Dermis blood vessel endothelial cell (primary cell): Measurements from ENCODE around the gene LGALS4. TPM values are rescaled to one million over a fixed set of nuclear protein-coding genes. Genes with fewer than 3 reads are reported as not detected.
"Not testable (repeated sequence)": the region's sequence is repeated elsewhere in the genome, so short reads cannot be mapped to it uniquely, and the experiment has no call there.

ENCODE experiments used
- DNase-seq: peaks from one replicate; pipeline ENCODE4 v3.0.0; 2010
- total RNA-seq: library from RNA; depleted of rRNA; stranded (reverse); fragments of >200 nt; gene quantifications from 2 replicates; pipeline ENCODE4 v1.2.3, GENCODE V29; 2014

The LGALS4 gene
- total RNA-seq, result not detected in 2 replicates

DNA sequence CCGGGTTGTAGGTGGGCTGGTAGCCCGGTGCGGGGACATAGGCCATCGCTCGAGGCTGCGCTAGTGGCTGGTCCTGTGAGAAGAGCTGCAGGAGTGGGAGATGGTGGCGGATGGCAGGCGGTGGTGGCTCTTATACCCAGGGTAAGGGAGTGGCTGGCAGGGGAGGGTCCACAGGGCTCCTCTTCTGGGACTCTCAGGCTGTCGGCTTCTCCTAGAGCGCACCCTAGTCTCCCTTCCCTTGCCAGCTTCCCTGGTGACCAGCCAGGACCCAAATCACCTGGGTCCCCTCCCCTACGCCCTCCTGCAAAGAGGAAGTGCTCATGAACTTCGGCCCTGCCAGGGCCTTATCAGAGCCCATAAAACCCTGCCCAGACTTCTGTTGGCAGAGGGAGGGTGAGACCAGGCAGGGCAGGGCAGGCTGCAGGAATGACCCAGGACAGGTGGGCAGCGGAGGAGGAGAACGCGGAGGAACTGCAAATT, at the start of gene LGALS4:
TSS of gene LGALS4 (minus strand) at position 105 of the 480 bp plus-strand sequence. CDS start at position 46, 59 bp downstream.
- no peak for DNase-seq

DNA sequence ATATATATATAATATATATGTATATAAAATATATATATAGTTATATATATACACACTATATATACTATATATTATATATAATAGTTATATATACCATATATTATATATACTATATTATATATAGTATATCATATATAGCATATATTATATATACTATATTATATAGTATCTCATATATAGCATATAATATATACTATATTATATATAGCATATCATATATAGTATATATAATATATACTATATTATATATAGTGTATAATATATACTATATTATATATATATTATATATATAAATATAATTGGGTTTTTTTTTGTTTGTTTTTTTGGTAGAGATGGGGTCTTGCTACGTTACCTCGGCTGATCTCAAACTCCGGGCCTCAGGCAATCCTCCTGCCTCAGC, 48.6 kb upstream of the LGALS4 start:
- no peak for DNase-seq

- not testable (repeated sequence) for DNase-seq
Observed at GRCh38 chr19:38859631-38860204, 47.0 kb upstream of the LGALS4 start.

GRCh38 chr19:38856813-38857212, 44.1 kb upstream of the LGALS4 start:
- DNase-seq, result no peak

DNA sequence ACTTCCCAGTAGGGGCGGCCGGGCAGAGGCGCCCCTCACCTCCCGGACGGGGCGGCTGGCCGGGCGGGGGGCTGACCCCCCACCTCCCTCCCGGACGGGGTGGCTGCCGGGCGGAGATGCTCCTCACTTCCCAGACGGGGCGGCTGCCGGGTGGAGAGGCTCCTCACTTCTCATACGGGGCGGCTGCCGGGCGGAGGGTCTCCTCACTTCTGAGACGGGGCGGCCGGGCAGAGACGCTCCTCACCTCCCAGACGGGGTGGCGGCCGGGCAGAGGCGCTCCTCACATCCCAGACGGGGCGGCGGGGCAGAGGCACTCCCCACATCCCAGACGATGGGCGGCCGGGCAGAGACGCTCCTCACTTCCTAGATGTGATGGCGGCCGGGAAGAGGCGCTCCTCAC, 43.0 kb upstream of the LGALS4 start:
- DNase-seq, result not testable (repeated sequence)

- not testable (repeated sequence) for DNase-seq
Observed at GRCh38 chr19:38854961-38855360, 42.2 kb upstream of the LGALS4 start.

- no peak for DNase-seq
Observed at GRCh38 chr19:38853214-38853613, 40.5 kb upstream of the LGALS4 start.

DNA sequence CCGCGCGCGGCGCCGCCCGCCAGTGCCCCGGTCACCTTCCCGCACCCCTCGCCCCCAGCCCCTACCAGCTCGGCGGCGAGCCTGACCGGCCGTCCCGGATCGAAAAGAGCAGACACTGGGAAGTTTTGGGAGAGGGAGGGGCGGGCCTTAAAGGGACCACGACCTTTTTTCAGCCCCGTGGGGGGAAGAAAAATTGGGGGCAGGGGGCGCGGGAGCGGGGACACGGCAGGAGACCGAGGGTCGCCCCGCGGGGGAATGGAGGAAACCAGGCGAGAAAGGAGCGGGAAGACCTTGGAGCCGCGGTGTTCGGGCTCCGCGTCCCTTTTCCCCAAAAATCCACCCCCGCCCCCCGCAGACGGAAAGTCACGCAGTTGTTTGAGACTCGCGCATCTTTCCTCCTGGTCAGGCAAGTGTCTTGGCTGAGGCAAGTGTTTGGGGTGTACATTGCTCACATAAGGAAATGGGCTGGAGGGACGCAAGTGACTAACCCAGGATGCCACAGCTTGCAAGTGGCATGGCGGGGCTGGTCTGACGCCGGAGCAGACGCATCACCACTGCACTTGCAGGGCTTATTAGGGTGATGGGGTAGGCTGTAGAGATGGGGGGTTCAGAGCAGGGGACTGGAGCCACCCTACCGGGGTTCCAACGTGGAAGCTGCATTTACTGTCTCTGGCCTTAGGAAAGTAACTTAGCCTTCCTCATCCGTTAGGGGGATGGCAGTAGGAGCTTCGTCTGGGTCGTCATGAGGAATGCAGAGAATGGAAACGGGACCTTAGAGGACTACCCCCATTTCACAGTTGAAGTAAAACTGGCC, 39.7 kb upstream of the LGALS4 start:
- DNase-seq, result peak; percentile 62

- peak; percentile 94 for DNase-seq
Observed at GRCh38 chr19:38851622-38852230, 39.0 kb upstream of the LGALS4 start.

DNA sequence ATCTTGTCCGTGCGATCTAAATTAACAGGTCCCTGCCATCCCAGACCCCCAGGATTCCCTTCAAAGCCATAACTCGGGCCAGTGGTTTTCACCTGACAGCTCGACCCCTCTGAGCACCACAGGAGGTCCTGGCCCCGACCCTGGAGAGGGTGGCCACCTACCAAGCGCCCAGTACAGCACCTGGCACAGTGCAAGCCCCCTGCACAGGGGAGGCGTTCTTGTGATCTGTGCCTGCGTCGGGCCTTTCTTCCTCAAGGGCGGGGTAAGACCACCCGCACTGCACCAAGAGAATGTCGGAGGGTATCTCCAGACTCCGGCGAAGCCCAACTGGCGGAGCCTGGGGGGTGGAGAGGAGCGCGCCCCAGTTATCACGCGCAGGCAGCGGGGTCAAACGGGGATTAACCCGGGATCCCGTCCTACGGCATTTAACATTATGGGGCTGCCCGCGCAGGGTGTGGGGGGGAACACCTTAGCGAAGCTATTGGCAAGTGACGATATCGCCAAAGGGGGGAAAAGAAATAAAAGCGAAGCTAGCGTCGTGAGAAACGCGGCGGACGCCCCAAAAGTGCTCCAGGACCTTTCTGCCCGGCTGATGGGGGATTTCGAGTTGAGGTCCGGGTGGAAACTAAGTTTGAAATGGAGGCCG, 38.4 kb upstream of the LGALS4 start:
- DNase-seq, result no peak

- no peak for DNase-seq
Observed at GRCh38 chr19:38850436-38850975, 37.8 kb upstream of the LGALS4 start.

DNA sequence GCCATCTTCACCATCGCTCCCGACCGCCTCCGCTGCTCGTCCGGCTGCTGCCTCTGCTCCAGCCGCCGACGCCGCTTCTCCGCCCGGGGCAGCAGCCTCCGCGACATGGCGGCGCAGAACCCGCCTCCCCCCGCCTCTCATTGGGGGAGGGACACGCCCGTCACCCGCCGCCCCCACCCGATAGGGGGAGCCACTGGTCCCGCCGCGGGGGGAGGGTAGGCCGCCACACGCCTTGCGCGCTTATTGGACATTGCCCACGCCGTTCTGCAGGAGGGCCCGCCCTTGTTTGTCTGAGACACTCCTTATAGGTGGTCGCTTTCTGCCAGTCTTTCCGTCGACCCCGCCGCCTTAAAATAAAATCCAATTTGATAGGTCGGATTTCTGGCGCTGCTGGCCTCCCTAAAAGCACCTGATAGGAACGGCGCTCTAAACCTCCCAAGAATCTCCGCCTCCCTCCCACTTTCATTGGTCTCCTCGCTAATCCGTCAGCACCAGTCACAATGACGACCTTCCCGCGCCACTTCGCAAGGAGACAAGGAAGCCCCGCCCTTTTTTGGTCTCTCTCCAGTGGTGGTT, 37.2 kb upstream of the LGALS4 start, which contains the start of gene HNRNPL:
TSS of gene HNRNPL (minus strand) at position 127 of the 576 bp plus-strand sequence. CDS start at position 107, 20 bp downstream.
- DNase-seq, result peak; percentile 100

GRCh38 chr19:38849147-38849859, 36.6 kb upstream of the LGALS4 start:
- DNase-seq, result peak; percentile 97

- no peak for DNase-seq
Observed at GRCh38 chr19:38848299-38849146, 35.8 kb upstream of the LGALS4 start.

- DNase-seq, result no peak
Observed at GRCh38 chr19:38846097-38846496, 33.4 kb upstream of the LGALS4 start.

GRCh38 chr19:38845374-38846024, 32.8 kb upstream of the LGALS4 start:
- no peak for DNase-seq

- DNase-seq, result no peak
Observed at GRCh38 chr19:38844093-38844686, 31.4 kb upstream of the LGALS4 start.

DNA sequence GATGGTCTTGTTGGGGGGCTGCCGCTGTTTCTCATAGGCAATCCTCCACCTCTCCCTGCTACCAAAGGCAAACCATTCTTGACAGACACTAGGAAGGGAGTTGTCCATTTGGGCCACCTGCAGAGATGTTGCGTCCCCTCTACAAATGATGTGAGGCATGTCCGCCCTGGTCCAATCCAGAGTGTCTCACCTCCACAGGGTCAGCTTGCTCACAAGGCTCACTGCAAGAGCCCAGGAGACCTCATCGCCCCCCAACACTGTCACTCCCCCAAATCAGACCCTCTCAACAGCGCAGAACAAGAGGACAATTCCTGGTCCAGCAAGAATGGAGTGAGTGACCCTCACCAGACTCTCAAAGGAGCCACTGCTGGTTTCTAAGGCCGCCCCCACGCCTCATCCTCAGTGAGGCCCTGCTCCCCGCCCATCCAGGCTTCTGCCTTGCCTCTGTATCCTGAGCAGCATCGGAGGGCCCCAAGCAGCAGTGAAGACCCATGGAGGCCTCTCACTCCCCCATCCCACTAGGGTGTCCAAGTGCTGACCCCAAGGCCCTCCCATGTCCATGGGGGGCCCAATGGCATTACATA, 30.5 kb upstream of the LGALS4 start:
- no peak for DNase-seq
